K562 (cell line): Measurements from ENCODE around the gene GALE. TPM values are rescaled to one million over a fixed set of nuclear protein-coding genes. Genes with fewer than 3 reads are reported as not detected.

ENCODE experiments used
- CREM ChIP-seq: IDR thresholded peaks from 2 replicates; pipeline ENCODE4 v1.6.1; 2014; ENCODE audit warnings: antibody characterized with exemption, low read depth
- IRF1 ChIP-seq: sonication (generic); formaldehyde crosslinking; IDR thresholded peaks from 2 replicates; pipeline ENCODE4 v1.8.0; 2022; ENCODE audit warnings: missing genetic modification reagents, mild to moderate bottlenecking, borderline replicate concordance
- PRDM10 ChIP-seq: fragments of 450-650 bp; IDR thresholded peaks from 2 replicates; pipeline ENCODE4 v1.6.1; 2018; ENCODE audit not compliant: partially characterized antibody
- PRPF4 ChIP-seq: fragments of 200-400 bp; formaldehyde crosslinking; IDR thresholded peaks from one replicate; pipeline ENCODE4 v1.6.1; 2017; ENCODE audit warnings: low read length, low read depth, mild to moderate bottlenecking; ENCODE audit not compliant: insufficient read depth, poor library complexity, severe bottlenecking
- RBFOX2 ChIP-seq: fragments of 200-400 bp; formaldehyde crosslinking; IDR thresholded peaks from 2 replicates; pipeline ENCODE4 v1.6.1; 2017; ENCODE audit warnings: low read depth, mild to moderate bottlenecking, low read length, moderate library complexity
- TBP ChIP-seq: optimal IDR thresholded peaks from 2 replicates; pipeline ENCODE3; 2011; ENCODE audit warnings: low read depth, low read length, improper control_type of control experiment
- THAP7 ChIP-seq: fragments of 250-450 bp; sonication (Bioruptor Pico); IDR thresholded peaks from 2 replicates; pipeline ENCODE4 v1.5.0; 2021
- ZBTB1 ChIP-seq: sonication (generic); formaldehyde crosslinking; IDR thresholded peaks from 2 replicates; pipeline ENCODE4 v1.8.1; 2023; ENCODE audit warnings: missing genetic modification reagents, low read depth, mild to moderate bottlenecking, borderline replicate concordance
- ZBTB11 ChIP-seq, 3 experiments: fragments of 200-800 bp in 1 of 3; fragments of 250-450 bp in 1 of 3; fragments of 450-650 bp in 1 of 3; sonication (Bioruptor Pico) in 1 of 3; sonication (Bioruptor generic) in 1 of 3; formaldehyde crosslinking in 1 of 3; IDR thresholded peaks; 2 replicates each; pipeline versions ENCODE4 v1.6.1 to v1.8.0; 2016 to 2022; ENCODE audit warnings: mild to moderate bottlenecking in 2 of 3, missing genetic modification characterization in 2 of 3, missing compliant biosample characterization in 1 of 3, moderate library complexity in 1 of 3
- ZMIZ1 ChIP-seq, 2 experiments: fragments of 150-350 bp in 1 of 2; IDR thresholded peaks; 2 replicates each; pipeline ENCODE4 v1.6.1; 2012 to 2016; ENCODE audit warnings: low read depth in 2 of 2, low read length in 2 of 2, mild to moderate bottlenecking in 1 of 2, moderate library complexity in 1 of 2
- ZNF124 ChIP-seq: sonication (generic); formaldehyde crosslinking; IDR thresholded peaks from 2 replicates; pipeline ENCODE4 v1.8.1; 2022; ENCODE audit warnings: missing genetic modification reagents
- polyA plus RNA-seq, 8 experiments: library from polyadenylated mRNA; depleted of rRNA in 4 of 8; stranded (reverse) in 5 of 8; unstranded in 3 of 8; fragments of >200 nt; fragmentation: Nextera tagmentation in 2 of 8; fragmentation: Illumina TruSeq in 1 of 8; extraction: Ambion mirVana in 2 of 8; extraction: Trizol in 1 of 8; gene quantifications; 2 replicates each; pipeline versions ENCODE4 v1.2.1 to v1.2.3, GENCODE V29; 2011 to 2014; ENCODE audit warnings: inconsistent platforms in 1 of 8, missing spikeins in 1 of 8
- total RNA-seq, 7 experiments: library from RNA; depleted of rRNA in 6 of 7; stranded (reverse); fragments of >200 nt in 6 of 7; fragmentation: Illumina TruSeq in 2 of 7; extraction: Trizol in 2 of 7; gene quantifications; 2 replicates each; pipeline versions ENCODE4 v1.2.1 to v1.2.3, GENCODE V29; 2011 to 2021; ENCODE audit warnings: low replicate concordance in 1 of 7

GALE gene
- total and polyA plus RNA-seq, 9 of the 15 experiments (the other 6 are each of a cell fraction or from before 2014, with no cell fraction given) = 8.4 to 139 (median 88.3) TPM

GRCh38 chr1:23777979-23778814, 22.4 kb downstream of the GALE start, which contains the start of gene PITHD1 (continued):
- TF ChIP-seq THAP7 (CRISPR knock-in tag) (no peak), IRF1 (CRISPR knock-in tag) (no peak), ZBTB1 (CRISPR knock-in tag) (no peak; the same call in 1 of the 2 replicates), PRDM10 (peak; percentile 65), ZNF124 (no peak), ZBTB11 (CRISPR knock-in tag; IDR thresholded peaks at IDR 0.05) (peak in 1 of 3 experiments; percentile 66; a peak in 1 of 6 replicates), PRPF4 (no peak), TBP (peak; percentile 77), ZMIZ1 (IDR thresholded peaks at IDR 0.05; ENCODE audit: low read depth in 2 of 2, low read length in 2 of 2) (peak in 1 of 2 experiments; percentile 82; a peak in 1 of 4 replicates), CREM (peak; percentile 95), RBFOX2 (peak; percentile 94)
